C1 segment of cervical spinal cord (tissue), 14 donors: Measurements from ENCODE around the gene PTPRH.

Experiments used
- DNase-seq, 14 donors: peaks; one replicate each; lab custom pipeline; 2025; lab: John Stamatoyannopoulos, UW

Gene PTPRH, protein sequence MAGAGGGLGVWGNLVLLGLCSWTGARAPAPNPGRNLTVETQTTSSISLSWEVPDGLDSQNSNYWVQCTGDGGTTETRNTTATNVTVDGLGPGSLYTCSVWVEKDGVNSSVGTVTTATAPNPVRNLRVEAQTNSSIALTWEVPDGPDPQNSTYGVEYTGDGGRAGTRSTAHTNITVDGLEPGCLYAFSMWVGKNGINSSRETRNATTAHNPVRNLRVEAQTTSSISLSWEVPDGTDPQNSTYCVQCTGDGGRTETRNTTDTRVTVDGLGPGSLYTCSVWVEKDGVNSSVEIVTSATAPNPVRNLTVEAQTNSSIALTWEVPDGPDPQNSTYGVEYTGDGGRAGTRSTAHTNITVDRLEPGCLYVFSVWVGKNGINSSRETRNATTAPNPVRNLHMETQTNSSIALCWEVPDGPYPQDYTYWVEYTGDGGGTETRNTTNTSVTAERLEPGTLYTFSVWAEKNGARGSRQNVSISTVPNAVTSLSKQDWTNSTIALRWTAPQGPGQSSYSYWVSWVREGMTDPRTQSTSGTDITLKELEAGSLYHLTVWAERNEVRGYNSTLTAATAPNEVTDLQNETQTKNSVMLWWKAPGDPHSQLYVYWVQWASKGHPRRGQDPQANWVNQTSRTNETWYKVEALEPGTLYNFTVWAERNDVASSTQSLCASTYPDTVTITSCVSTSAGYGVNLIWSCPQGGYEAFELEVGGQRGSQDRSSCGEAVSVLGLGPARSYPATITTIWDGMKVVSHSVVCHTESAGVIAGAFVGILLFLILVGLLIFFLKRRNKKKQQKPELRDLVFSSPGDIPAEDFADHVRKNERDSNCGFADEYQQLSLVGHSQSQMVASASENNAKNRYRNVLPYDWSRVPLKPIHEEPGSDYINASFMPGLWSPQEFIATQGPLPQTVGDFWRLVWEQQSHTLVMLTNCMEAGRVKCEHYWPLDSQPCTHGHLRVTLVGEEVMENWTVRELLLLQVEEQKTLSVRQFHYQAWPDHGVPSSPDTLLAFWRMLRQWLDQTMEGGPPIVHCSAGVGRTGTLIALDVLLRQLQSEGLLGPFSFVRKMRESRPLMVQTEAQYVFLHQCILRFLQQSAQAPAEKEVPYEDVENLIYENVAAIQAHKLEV

DNA sequence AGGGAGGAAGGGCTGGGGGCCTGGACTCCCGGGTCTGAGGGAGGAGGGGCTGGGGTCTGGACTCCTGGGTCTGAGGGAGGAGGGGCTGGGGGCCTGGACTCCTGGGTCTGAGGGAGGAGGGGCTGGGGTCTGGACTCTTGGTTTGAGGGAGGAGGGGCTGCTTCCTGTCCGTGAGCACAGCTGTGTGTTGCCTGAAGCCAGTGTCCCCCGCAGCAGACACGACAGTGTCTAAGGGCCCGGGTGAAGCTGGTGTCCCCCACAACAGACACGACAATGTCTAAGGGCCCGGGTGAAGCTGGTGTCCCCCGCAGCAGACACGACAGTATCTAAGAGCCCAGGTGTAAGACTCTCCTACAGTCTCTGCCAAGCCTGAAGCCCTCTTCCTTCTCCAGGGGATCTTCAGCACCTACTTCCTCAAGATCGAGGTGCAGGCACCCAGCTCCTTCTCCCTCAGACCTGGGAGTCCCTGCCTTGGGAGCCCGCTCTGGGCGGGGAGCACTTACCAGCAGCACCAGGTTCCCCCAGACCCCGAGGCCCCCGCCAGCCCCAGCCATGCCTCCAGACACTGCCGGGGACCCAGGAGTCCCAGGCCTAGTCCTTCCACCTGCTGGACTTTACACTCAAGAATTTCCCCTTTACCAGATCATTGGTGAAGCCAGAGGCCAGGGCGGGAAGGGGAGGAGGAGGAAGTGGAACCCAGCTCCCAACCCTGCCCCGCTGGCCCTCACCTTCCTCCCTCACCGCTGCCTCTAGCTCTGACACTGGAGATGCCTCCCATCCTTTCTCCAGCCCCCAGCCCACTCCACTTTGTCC, at the start of gene PTPRH:
Gene PTPRH, minus strand, starts transcription at position 622 of the 813 bp plus-strand sequence. Its CDS starts 68 bp downstream, at position 554.
- DNase-seq: no peak

DNA sequence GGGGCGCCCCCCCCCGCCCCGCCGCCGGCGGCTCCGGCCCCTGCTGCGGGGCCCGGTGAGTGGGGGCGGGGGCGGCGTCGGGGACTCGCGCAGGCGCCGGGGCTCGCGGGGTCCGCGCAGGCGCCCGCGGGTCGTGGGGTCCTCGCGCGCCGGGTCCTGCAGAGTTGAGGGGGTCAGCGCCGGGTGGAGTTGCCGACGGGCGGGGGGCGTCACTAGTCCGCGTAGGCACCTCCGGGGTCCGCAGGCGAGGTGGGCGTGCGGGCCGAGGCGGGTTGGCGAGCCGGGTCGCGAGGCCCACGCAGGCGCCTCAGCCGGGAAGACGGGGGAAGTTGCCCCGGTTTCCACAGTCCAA, 49.2 kb upstream of the PTPRH start:
- no peak for DNase-seq

DNA sequence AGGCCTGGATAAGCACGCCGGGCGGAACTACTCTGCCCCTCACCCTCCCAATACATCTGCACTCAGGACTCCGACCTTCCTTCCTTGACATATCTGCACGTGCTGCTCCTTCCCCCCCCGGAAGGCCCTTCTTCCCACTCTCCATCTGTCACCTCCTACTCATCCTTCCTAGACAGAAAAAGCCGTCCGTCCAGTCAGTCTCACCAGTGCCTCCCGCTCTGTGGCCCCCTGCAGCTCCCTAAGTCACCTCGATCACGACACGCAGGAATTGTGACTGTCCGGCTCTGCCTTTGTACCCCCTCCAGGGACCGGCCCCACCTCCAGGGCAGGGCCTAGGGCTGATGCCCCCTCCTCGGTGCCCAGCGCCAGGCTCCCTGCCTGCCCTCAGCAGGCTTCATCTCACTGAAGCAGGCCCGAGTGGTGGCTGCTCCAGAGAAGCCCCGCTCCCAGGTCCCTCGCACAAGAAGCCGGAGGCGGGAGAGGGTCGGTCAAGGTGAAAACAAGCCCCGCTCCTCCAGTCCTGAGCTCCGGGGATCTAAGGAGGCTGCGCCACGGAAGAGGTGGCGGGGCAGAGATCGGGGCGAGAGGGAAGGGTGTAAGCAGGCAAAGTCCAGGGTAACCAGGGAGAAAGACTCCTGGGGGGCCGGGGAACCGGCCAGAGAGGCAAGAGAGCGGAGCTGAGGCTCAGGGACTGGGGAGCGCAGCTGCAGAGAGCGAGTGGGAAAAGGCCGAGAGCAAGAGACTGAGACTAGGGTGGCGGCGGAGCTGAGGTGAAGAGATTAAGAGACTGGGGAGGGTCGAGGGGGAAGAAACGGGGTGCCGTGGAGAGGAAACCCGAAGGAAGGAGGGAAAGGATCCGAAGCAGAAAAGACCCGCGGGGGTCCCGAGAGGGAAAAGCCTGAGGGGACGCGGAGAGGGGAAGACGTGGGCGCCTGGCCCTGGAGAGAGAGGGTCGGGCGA, 48.4 kb upstream of the PTPRH start:
- peak in 1 of 14 donors; percentile 29 for DNase-seq

DNA sequence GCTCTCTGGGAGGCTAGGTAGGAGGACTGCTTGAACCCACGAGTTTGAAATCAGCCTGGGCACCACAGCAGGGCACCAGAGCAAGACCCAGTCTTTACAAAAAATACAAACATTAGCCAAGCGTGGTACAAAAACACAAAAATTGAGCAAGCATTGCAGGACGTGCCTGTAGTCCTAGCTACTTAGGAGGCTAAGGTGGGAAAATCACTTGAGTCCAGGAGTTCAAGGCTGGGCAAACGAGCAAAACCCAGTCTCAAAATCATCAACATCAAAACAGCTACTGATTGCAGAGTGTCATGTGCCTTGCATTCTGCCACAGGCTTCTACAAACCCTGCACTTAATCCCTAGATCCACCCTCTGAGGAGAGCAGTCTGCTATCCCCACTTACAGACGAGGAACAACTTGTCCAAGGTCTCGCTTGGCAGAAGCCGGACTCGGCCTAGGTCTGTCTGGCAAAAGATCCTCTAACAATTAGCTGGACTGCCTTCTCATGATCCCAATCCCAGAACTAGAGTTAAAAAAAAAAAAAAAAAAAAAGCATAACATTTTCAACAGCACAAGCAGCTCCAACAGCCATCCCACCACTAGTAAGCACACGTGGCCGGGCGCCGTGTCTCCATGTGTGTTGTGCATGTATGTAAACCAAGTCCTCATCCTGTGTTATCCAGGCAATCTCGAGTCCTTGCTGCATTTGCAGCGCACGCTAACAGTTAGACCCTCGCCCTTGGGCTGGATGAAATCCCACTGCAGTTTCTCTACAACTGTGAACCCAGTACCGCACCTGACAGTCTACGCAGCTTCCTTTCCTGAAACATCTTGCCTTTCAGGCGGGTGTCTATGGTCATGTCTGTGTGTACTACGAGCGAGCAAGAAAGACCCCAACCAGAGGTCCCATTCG, 47.5 kb upstream of the PTPRH start:
- DNase-seq: no peak

DNA sequence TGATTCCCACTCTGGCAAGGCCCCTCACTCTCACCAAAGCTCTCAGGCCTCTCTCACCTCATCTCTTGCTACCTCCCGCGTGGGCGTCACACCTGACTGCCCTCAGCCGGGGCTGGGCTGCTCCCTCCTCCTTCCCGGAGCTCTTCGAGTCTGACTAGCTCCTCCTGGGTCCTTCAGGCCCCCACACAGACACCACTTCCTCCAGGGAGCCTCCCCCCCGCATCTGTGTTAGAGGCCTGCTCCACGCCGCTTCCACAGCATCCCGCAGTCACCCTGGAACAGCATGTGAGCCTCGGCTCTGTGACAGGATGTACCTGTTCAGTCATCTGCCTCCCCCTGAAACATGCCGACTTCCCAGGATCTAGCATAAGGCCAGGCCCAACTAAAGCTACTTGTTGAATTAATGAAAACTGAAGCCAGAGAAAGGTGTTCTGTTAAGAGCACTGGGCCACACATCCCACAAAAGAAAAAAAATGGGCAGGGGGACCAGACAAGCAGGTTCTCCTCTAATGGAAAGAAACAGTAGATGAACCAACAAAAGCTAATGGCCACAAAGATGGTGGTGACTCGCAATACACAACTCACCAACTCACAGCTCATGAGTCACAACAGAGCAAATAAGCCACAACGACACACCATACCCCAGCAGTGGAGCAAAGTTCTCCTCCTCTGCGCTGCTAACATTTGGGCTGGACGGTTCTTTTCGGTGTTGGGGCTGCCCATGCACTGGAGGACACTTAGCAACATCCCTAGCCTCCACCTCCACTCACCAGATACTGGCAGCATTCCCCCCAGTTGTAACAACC, 46.5 kb upstream of the PTPRH start:
- DNase-seq: no peak

DNA sequence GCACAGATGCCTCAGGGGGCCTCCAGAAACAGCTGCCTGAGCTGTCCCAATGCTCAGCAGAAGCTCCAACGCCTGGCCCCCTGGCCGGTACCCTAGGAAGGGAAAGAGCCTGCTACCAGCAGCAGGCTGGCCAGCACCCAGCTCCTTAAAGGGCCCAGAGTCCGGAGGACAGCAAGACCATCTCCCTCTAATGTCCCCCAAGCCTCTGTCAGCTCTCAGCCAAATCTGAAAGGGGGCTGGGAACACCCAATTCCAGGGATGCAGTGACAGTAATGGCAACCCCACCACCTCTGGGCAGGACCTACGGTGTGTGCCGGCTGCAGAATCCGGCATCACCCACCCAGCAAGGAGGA, 45.3 kb upstream of the PTPRH start:
- DNase-seq: no peak

DNA sequence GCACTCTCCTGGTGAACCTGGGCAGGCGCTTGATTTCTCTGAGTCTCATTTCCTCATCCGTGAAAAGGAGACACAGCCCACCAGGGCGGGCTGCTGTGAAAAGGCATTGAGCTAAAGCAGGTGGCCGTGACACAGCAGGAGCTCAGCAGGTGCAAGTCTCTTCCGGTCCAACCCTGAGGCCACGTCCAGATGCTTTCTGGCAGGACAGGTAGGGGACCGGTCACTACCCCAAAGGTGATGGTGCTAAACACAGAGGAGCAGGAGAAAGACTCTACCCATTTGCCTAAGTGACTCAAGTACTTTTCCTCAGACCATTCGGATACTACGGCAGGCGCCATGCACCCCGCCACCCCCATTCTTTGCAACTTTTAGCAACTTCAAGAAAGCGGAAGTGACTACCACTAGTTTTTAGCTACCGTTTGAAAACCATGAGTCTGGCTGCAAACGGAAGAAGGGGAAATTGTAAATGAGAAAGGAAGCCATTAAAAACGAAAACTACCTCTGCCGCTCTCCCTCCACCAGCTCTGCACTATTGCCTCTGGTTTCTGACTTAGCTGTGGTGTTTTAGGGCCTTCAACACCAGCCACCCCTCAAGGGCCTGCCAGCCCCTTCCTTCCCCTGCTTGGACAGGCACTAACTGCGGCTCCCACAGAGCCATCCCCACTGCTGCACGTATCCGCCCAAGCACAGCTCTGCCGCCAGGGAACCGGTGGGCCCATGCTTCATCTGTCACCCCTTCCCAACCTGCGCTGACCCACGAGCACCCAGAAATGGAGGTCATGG, 44.7 kb upstream of the PTPRH start:
- DNase-seq: peak in 3 of 14 donors; percentile 5 to 26 (median 19)

DNA sequence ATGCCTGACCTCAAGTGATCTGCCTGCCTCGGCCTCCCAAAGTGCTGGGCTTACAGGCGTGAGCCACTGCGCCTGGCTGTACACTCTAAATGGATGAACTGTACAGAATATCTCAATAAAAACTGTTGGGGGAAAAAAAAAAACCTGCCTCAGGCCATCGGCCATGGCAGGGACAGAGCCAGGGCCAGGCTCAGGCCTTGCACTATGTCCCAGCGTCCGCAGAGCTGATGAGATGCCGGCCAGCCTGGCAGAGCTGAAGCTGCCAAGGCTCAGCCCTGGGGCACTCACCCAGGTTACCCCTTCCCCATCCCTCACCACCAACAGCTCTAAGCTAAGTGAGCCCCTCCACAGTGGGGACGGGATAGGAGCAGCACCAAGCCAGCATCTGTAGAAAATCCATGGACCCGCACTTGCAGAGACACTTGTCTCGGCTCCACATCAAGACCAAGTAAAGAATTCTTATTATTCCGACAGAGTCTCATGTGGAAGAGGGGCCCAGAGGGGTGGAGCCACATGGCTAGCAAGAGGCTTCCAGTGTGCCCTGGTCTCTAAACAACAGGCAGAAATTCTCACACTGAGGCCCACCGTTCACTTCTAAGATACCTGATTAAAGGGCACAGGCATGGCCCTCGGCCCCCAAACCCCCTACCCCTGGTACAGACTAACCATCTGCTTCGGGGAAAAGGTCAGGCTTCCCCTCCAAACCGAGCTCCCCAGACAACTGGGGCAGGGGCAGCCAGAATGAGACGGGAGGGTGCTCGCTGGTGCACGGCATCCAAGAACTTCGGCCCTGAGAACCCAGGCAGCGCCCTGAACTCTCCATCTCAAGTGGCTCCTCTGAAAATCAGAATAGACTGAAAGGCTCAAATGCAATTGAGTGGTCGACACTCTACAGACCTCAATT, 43.7 kb upstream of the PTPRH start:
- DNase-seq: no peak

DNA sequence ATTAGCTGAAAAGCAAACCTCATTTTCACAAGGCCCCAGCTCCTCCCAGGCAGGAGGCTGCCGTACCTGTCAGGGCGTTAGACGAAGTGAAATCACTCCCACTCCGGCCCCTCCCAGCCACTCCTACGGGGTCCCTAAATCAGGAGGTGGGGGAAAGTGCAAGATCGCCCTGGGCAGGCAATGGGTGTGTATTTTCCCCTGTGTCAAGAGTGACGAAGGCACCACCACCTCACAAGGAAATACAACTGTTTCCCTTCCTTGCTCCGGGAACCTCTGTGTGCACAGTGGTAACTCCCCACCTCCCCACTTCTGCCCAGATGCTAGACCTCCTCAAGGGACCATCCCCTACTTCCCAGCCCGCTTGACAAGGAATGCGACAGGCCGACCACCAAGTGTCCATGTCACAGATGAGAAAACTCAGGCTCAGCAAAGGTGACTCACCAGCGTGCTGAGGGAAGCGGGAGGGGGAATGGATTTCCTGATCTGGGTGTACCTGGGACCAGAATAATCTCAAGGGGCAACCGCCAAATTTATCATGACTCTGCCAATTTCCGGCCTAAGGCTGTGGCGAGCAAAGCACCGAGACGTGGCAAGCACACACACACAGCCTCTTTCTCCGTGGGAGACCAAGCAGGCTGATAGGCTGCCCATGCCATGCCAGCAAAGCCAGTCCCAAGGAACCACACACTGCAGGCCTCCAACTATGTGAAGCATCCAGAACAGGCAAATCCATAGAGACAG, 42.2 kb upstream of the PTPRH start:
- DNase-seq: no peak

DNA sequence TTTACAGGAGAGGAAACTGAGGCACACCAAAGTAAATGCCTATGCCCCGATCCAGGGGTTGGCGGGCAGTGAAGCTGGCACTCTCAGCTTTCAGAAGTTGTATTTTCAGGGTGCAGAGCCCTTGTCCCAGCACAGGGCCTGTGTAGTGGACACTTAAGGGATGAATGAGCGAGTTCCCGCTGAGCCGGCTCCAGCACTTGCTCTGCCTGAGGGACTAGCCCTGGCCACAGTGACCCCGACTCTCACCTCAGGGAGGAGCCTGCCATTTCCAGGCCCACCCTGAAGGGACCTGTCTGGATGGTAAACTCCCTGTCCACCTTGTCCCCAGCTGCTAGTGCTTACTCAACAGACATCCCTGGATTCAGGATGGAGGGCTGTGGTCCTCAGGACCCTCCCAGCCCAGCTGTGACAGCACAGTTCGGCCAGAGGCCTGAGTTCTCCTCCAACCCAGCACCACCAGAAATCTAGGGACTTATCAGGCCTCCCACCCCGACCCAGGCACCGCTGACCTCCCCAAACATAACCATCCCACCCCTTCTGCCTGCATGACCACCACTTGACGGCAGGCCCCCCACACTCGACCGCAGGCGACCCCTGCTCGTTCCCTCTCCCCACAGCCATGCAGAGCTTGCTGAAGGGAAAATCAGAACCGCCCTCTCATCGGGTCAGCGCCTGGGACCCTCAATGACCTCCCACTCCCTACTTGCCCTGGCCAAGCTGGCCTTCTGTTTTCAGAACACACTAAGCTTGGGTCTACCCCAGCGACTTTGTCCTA, 41.1 kb upstream of the PTPRH start:
- no peak for DNase-seq

DNA sequence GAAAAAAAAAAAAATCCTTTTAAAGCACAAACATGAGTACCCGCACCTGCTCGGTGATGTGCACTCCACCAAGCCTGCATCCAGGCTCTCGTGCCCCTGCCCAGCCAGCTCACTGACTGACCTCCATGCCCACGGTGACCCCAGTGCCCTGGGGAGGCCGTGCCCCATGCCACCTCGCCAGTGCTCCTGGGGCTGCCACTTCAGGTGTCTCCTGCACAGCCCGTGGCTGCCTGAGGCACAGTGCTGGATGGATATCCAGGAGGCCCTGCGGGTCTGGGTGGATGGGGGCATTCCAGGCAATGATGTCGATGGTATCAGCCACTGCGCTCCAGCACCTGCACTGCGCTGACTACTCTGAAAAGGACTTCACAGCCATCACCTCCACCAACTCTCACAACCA, 40.5 kb upstream of the PTPRH start:
- no peak for DNase-seq

DNA sequence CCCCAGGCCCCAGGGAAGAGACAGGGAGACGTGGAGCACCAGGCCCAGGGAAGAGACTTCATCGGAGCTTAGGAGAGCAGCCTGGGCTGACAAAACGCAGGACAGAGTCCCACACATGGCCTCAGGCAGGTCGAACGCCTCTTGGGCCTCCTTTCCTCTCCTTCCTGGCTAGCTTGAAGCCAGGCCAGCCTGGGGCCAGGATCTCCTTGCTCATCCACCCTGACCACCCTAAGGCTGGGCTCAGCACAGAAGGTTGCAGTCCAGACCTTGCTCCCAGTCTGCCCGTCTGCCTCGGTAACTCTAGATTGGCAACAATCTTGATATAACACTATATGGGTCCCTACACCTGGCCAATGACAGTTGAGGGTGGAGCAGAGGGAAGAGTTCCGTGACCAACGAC, 39.4 kb upstream of the PTPRH start:
- no peak for DNase-seq

DNA sequence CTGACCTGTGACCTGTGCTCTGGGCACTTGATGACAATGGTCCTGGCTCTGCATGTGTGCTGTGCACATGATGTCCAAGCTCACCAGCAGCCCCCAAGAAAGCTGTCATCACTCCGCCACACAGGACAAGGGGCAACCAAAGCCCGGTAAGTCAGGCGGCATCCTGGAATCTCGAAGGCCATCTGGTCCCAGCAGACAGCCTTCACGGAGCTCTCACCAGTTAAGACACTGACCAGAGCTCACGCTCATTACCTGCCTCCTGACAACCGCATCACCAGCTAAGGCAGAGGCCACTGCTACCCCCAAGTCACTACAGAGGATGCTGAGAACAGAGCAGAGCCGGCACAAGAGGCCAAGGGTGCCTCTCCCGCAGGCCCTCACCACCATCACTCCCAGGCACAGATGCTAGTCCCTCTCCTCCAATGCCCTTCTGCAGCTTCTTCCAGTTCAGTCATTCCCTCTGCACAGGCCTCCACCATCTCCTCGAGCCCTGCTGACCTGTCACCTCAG, 38.9 kb upstream of the PTPRH start:
- DNase-seq: no peak

DNA sequence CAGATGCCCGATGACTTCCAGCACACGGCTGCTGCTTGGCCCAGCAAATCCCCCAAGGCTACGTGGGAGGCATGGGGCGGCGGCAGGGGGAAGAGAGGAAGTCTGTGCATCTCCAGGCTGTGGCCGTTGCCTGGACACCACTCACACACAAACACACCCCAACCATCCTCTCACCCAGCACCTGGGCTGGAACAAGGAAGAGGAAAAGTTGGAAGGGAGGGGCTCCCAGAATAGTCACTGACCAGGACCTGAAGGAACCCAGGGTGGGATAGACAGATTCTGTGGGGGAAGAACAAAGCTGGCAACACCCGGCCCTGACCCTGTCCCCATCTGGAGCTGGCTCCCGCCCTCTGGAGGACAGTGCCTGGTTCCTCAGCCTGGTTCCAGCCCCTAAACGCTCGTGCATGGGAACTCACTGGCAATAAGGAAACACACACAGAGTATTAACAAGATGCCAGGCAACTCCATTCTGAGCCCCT, 38.4 kb upstream of the PTPRH start:
- DNase-seq: no peak
